ENCODE measurements around the gene BNIP5. TPM values are rescaled to one million over a fixed set of nuclear protein-coding genes. Genes with fewer than 3 reads are reported as not detected.

BNIP5 gene
- total and polyA plus RNA-seq, 2 of the 13 experiments (the other 11 are each of a cell fraction or from before 2014, with no cell fraction given) = not detected

DNA sequence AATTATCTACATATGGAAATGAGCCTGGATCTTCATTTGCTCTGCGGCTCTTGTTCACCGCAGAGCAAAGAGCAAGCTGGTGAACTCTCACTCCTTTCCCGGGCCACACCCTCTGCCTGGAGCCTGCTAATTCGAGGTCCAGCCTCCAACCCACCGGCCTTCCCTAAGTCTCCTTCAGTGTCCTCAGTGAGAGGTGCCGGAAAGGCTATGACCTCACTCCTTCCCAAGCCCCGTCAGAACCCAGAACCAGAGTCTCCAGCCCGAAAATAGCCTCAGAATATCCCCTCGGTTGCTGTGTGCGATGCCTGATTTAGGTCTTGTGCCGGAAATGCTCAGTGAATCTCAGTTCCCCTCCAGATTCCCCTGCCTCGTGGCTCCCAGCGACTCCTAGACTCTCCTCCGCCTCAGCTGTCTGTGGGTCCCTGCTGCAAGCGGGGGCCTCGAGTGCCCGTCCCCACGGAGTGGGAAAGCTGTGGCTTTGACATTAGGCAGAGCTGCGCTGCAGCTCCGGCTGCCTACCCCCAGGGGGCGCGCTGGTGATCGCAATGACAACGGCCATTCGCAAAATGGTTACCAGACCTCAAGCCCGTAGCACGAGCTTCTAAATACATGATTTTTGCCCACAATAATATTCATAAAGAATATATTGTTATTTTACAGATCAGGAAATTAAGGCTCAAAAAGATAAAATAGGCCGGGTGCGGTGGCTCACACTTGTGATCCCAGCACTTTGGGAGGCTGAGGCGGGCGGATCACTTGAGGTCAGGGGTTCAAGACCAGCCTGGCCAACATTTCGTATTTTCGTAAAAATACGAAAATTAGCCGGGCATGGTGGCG is 4.1 kb upstream of the BNIP5 start (continued):
- TF ChIP-seq ZNF678 (CRISPR knock-in tag; IDR thresholded peaks at IDR 0.05) = no peak
- no peak for TF ChIP-seq SATB2 (CRISPR knock-in tag; IDR thresholded peaks at IDR 0.05)
- TF ChIP-seq, protein P1, sequence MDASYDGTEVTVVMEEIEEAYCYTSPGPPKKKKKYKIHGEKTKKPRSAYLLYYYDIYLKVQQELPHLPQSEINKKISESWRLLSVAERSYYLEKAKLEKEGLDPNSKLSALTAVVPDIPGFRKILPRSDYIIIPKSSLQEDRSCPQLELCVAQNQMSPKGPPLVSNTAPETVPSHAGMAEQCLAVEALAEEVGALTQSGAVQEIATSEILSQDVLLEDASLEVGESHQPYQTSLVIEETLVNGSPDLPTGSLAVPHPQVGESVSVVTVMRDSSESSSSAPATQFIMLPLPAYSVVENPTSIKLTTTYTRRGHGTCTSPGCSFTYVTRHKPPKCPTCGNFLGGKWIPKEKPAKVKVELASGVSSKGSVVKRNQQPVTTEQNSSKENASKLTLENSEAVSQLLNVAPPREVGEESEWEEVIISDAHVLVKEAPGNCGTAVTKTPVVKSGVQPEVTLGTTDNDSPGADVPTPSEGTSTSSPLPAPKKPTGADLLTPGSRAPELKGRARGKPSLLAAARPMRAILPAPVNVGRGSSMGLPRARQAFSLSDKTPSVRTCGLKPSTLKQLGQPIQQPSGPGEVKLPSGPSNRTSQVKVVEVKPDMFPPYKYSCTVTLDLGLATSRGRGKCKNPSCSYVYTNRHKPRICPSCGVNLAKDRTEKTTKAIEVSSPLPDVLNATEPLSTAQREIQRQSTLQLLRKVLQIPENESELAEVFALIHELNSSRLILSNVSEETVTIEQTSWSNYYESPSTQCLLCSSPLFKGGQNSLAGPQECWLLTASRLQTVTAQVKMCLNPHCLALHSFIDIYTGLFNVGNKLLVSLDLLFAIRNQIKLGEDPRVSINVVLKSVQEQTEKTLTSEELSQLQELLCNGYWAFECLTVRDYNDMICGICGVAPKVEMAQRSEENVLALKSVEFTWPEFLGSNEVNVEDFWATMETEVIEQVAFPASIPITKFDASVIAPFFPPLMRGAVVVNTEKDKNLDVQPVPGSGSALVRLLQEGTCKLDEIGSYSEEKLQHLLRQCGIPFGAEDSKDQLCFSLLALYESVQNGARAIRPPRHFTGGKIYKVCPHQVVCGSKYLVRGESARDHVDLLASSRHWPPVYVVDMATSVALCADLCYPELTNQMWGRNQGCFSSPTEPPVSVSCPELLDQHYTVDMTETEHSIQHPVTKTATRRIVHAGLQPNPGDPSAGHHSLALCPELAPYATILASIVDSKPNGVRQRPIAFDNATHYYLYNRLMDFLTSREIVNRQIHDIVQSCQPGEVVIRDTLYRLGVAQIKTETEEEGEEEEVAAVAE (CRISPR knock-in tag; IDR thresholded peaks at IDR 0.05; ENCODE audit: borderline replicate concordance) = no peak
- no peak for TF ChIP-seq POLR2AphosphoS2 (IDR thresholded peaks at IDR 0.05; ENCODE audit: low read depth, low read length)
- TF ChIP-seq MIXL1 (CRISPR knock-in tag; IDR thresholded peaks at IDR 0.05) = peak; percentile 23; the same call in 1 of the 2 replicates
- no peak for TF ChIP-seq NCOA2 (CRISPR knock-in tag; IDR thresholded peaks at IDR 0.05)
- no peak for TF ChIP-seq ZNF44 (CRISPR knock-in tag; IDR thresholded peaks at IDR 0.05)
- peak; percentile 48; the same call in 1 of the 2 replicates for TF ChIP-seq ZNF350 (CRISPR knock-in tag; IDR thresholded peaks at IDR 0.05; ENCODE audit: borderline replicate concordance, low read depth)
- 0 out of 2 replicates have a peak, but pooled peaks have one; percentile 34 for TF ChIP-seq ZNF274 (CRISPR knock-in tag; IDR thresholded peaks at IDR 0.05)
- TF ChIP-seq, protein P2, sequence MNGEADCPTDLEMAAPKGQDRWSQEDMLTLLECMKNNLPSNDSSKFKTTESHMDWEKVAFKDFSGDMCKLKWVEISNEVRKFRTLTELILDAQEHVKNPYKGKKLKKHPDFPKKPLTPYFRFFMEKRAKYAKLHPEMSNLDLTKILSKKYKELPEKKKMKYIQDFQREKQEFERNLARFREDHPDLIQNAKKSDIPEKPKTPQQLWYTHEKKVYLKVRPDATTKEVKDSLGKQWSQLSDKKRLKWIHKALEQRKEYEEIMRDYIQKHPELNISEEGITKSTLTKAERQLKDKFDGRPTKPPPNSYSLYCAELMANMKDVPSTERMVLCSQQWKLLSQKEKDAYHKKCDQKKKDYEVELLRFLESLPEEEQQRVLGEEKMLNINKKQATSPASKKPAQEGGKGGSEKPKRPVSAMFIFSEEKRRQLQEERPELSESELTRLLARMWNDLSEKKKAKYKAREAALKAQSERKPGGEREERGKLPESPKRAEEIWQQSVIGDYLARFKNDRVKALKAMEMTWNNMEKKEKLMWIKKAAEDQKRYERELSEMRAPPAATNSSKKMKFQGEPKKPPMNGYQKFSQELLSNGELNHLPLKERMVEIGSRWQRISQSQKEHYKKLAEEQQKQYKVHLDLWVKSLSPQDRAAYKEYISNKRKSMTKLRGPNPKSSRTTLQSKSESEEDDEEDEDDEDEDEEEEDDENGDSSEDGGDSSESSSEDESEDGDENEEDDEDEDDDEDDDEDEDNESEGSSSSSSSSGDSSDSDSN (CRISPR knock-in tag; IDR thresholded peaks at IDR 0.05) = peak; percentile 25; the same call in 1 of the 2 replicates
- TF ChIP-seq HOXA9 (CRISPR knock-in tag; IDR thresholded peaks at IDR 0.05; ENCODE audit: borderline replicate concordance) = no peak
- TF ChIP-seq, protein P3, sequence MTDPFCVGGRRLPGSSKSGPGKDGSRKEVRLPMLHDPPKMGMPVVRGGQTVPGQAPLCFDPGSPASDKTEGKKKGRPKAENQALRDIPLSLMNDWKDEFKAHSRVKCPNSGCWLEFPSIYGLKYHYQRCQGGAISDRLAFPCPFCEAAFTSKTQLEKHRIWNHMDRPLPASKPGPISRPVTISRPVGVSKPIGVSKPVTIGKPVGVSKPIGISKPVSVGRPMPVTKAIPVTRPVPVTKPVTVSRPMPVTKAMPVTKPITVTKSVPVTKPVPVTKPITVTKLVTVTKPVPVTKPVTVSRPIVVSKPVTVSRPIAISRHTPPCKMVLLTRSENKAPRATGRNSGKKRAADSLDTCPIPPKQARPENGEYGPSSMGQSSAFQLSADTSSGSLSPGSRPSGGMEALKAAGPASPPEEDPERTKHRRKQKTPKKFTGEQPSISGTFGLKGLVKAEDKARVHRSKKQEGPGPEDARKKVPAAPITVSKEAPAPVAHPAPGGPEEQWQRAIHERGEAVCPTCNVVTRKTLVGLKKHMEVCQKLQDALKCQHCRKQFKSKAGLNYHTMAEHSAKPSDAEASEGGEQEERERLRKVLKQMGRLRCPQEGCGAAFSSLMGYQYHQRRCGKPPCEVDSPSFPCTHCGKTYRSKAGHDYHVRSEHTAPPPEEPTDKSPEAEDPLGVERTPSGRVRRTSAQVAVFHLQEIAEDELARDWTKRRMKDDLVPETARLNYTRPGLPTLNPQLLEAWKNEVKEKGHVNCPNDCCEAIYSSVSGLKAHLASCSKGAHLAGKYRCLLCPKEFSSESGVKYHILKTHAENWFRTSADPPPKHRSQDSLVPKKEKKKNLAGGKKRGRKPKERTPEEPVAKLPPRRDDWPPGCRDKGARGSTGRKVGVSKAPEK (CRISPR knock-in tag; IDR thresholded peaks at IDR 0.05; ENCODE audit: borderline replicate concordance) = no peak
- 0 out of 2 replicates have a peak, but pooled peaks have one; percentile 28 for TF ChIP-seq ZNF547 (CRISPR knock-in tag; IDR thresholded peaks at IDR 0.05)
- peak; percentile 87 for TF ChIP-seq YY1 (IDR thresholded peaks at IDR 0.05; ENCODE audit: insufficient read depth, insufficient replicate concordance, low read depth, low read length)
- TF ChIP-seq KAT8 (CRISPR knock-in tag; IDR thresholded peaks at IDR 0.05) = peak; percentile 75
- peak; percentile 17; the same call in 1 of the 2 replicates for TF ChIP-seq ZBTB21 (CRISPR knock-in tag; IDR thresholded peaks at IDR 0.05)
- TF ChIP-seq, protein P4, sequence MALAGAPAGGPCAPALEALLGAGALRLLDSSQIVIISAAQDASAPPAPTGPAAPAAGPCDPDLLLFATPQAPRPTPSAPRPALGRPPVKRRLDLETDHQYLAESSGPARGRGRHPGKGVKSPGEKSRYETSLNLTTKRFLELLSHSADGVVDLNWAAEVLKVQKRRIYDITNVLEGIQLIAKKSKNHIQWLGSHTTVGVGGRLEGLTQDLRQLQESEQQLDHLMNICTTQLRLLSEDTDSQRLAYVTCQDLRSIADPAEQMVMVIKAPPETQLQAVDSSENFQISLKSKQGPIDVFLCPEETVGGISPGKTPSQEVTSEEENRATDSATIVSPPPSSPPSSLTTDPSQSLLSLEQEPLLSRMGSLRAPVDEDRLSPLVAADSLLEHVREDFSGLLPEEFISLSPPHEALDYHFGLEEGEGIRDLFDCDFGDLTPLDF (CRISPR knock-in tag; IDR thresholded peaks at IDR 0.05) = no peak
- TF ChIP-seq PAX8 (CRISPR knock-in tag; IDR thresholded peaks at IDR 0.05; ENCODE audit: borderline replicate concordance) = 0 out of 2 replicates have a peak, but pooled peaks have one; percentile 45

Data from HepG2 (cell line).